Activated T-cell treated with anti-CD3 and anti-CD28 coated beads, Interleukin-2, amount 50 U/mL, for 48 hours (primary cell): ENCODE results near the gene MSX1.

Experiments used
- DNase-seq, 2 experiments: peaks; one replicate each; pipeline ENCODE4 v3.0.0-alpha.2; 2020

Gene MSX1

GRCh38 chr4:4858527-4859324 lies 739 bp upstream of the MSX1 start:
- DNase-seq, result no peak

- peak; percentile 23 for DNase-seq
These were observed 534 bp downstream of the MSX1 start for GRCh38 chr4:4859799-4860599.

DNA sequence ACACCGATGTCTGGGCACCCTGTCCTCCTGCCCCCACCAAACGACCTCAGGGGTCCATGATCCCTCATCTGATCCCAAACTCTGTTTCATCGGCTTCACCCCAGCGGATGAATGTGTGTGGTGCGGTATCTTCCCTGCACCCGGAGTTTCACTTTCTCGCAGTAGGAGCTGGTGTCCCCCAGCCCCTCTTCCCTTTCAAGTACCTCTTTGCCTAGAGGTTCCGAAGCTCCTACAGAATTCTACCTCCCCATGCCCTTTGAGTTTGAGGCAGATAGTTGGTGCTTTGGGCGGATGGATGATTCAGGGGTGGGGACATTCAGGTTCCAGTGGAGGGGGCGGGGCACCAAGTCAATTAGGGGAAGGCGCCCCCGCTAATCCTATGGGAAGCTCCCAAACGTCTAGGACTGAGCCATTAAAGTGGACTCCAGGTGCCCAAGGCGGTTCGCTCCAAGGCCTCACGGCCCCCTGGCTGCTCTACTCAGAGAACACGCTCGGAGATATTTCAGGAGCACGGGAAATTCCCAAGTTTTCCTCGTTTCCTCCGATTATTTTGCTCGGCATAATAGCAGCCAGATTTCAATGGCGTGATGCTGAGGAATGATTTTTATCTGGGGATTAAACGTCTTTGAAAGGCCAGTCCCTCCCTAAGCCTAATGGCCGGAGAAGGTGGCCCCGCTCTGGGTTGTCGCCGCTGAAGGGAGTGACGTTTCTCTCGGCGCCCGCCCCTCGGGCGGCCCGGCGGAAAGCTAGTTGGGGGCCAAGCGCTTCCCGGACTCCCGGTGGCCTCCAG lies 1.3 kb downstream of the MSX1 start:
- DNase-seq, result peak; percentile 28 to 32

DNA sequence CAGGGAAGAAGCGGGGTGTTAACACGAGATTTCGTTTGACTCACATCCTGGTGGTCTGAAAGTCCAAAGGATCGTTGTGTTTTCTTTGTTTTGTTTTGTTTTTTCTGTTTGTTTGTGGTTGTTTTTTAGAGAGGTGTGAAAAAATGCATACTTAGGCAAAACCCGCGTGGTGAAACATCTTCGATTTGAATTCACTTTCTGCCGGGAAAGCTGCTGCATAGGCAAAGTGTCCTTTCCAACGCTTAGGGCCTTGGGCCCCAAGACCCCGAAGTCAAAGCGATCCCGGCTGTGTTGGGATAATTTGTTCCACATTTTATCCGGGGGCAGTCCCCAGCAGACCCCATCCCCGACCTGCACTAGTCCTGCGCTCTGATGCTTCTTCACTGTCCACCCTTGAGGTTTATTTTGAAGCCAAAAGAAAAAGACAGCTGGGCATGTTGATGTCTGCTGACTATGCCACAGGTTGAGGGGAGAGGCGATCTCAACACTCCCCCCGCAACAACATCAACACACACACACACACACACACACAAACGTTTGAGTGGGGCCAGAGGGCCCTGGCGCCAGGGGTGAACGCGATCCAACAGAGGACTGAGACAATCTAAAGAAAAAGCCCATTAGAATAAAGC lies 2.0 kb downstream of the MSX1 start:
- no peak for DNase-seq

- no peak for DNase-seq
These were observed 2.6 kb downstream of the MSX1 start for GRCh38 chr4:4862071-4862551.

- peak; percentile 22 to 23 for DNase-seq
These were observed 3.4 kb downstream of the MSX1 start for GRCh38 chr4:4862665-4863482.

DNA sequence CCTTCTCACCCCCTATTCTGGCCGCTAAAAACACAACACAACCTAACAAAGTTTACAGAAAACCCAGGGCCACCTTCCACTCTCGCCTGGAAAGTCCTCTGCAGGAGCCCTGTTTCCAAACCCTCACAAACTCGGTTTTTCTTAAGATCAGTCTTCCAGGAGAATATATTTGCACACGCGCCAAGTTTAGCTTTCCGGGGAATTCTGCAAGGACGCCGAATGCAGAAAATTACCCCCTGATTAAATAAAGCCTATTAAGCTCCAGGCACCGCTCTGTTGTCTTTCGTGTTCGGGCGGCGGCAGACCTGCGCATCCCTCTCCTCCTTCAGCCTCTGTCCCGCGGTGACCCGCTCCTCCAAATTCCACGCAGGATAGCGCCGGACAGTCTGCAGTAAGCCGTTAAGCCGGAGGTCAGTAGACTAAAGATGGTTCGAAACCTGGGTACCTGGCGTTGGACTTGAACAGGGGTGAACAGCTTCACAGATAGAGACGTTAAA lies 5.0 kb downstream of the MSX1 start:
- DNase-seq, result no peak

- DNase-seq, result peak; percentile 24 to 25
These were observed 5.7 kb downstream of the MSX1 start for GRCh38 chr4:4864940-4865704.

DNA sequence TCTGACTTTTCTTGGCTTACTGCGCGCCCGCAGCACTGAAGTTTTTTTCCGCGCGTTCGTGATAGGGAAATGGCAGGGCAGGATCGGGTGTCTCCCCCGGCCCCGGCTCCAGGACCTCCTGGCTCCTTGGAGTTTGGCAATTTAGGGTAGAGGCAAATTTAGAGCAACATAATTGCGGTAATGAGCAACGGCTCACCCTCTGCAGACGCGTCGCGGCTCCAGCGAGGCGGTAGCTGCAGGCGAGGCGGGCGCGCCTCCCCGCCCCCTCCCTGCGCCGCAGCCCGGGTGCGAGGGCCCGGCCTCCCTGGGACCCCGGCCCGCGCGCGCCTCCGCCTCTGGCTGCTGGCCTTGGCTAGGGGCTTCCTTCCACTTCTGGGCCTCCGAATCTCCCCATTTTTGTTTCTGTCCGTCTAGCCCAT lies 6.2 kb downstream of the MSX1 start:
- DNase-seq, result peak in 1 of 2 experiments; percentile 22

DNA sequence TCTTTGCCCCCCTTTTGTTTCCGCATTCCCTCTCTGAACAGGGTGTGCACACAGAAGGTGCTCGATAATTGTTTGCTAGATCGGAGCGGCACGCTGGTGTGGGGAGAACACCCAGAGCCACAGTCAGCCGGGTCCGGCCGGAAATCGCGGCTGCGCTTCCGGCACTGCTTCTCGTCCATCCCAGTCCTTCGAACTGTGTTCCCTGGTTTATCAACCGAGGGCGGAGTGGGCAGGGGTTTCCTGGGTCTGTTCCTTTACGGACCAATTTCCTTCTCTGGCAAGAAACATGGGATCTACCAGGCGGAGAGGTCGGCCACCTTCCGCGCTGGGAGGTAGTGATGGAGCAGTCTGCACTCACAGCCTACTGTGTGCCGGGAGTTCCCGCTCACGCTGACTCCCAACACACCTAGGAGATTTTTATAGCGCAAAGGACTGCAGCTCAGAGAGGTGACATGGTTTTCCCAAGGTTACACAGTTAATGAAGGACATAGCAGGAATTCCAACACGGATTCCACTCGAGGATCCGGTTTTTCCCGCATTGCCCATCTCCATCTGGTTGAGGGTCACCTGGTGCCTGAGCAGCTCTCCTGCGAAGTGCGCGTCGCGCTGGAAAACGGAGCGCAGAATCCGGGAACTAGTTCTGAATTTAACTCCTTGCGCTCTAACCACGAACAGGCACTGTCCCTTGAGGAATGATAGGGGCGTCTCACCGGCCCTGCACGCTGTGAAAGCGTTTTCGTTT lies 6.8 kb downstream of the MSX1 start:
- DNase-seq, result peak; percentile 26 to 35

DNA sequence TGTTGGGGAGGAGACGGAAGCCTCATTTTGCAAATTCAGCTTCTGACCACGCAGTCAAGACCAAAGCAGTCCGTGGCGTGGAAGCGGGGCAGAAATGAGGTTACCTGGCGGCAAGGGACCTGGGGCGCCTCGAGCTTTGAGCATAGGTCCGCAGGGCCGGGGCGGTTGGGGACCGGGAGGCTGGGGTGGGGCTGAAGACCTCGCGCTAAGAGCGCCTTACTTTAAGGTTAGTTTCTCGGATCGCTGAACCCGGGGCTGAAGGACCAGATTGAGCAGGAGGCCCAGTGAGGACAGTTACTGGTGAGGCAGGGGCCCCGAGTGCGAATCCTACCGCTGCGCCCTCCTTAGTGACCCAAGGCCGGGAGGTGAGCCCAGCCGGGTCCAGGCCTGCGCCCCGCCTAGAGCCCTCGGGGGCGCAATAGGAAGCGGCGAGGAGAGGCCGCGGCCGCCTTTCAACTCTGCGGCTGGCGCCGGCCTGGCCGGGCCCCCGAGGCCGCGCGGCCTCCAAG lies 7.5 kb downstream of the MSX1 start:
- DNase-seq, result peak; percentile 28 to 39

DNA sequence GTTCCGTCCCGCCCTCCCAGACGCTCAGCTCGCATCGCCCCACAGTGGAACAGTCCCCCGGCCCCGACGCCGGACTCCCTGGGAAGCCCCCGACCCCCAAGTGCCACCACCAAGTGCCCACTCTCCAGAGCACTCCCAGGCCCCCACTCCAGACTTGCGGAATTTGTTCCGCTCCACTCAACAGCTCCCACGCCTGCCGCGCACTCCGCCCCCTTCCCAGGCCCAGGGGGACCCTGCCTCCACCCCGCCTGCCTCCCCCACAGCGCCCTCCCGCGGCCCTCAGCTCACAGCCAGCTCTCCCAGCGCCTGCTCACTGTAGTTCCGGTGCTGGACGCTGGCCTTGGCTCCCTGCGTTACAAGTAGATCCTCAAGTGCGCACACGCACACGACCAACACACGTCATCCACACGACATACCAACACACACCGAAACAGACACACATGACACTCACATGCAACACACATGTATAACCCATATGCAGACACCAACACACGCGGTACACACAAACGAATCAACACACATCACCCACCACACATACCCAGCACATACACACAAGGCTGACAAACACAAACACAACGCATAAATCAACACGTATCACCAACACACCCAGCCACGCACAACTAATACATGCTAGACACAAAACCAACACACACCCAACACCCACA lies 8.0 kb downstream of the MSX1 start:
- DNase-seq, result peak in 1 of 2 experiments; percentile 26

DNA sequence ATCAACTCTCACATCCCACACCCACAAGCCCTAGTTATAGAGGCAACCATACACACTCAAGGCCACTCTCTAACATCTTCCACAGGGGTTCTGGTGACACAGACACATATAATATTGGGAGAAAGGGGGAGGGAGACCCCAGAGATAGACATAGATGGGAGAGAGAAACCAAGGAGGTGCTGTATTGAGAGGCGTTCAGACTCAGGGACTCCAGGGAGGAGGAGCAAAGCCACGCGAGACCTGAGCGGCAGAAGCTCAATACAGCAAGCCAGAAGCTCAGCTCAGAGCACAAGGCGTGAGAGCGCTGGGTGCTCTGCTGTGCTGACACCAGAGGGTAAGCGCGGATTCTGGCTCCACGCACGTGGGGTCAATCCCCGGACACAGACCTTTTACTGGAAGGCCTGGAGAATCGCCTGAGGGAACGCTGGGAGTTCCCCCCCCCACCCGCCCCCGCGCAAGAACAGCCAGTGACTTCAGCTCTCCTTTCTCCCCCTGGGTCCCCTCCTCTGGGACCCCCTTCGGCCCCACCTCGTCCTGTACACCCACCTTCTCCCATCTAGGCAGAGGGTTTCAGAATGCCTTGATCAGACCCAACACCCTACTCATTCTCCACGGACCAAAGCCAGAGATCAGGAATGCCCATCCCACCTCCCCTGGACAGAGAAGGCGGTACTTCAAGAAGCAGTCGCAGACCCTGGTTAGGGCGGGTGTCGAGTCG lies 8.7 kb downstream of the MSX1 start:
- DNase-seq, result no peak

DNA sequence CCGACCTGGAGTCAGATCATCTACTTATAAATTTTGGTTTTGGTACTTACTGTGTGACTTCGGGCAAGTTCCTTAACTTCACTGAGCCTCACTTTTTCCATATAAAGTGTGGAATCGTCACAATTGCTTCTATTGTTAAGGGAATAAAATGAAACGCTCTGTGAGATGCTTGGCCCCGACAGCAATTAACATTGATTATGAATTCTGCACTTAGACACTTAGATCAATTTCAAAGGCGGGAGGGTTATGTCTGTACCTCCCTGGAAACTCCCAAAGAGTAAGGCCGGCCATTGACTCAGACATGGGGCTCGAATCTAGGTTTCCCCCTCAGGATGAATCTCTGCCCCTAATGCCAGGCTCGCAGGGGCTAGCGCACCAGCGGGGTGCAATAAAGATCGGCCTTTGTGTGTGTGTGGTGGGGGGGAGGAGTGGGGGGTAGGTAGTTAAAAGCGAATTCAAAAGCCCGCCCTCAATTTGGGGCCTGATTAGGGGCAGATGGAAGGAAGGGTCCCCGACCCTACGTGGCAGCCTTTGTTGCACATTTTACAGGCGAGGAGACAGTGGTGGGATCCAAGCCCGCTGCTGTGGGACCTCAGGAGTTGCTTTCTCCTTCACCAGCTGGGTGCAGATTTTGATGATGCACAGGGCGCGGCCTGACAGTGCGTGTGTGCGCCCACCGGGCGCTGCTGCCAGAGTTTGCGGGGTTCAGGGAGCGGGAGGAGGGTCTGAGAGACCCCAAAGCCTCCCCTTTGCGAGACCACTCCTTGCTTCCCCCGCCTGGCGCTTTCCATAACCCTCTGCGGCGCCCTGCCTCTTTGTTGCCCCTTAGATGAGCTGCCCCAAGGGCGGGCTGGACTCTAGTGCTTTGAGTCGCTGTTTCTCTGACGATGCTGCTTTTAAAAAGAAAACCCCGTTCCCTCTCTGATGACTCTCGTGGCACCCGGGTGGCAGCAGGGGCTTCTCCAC lies 9.6 kb downstream of the MSX1 start:
- peak; percentile 22 to 23 for DNase-seq

GRCh38 chr4:4869731-4870571 lies 10.5 kb downstream of the MSX1 start:
- peak; percentile 23 to 28 for DNase-seq

- peak in 1 of 2 experiments; percentile 24 for DNase-seq
These were observed 11.2 kb downstream of the MSX1 start for GRCh38 chr4:4870576-4871241.
